Endodermal cell (in vitro differentiated cells): ENCODE results near the gene HLF. TPM values are rescaled to one million over a fixed set of nuclear protein-coding genes. Genes with fewer than 3 reads are reported as not detected.
A peak's percentile ranks its signal among the peaks of the same experiment; 100 is the strongest.

Source experiments
- DNase-seq: peaks from one replicate; pipeline ENCODE4 v3.0.0-alpha.2; 2017
- H3K27ac ChIP-seq: 2 replicates; pipeline ENCODE4 v1.5.1; 2013; ENCODE audit warnings: mild to moderate bottlenecking, low read depth, low read length, moderate library complexity
- H3K27me3 ChIP-seq: 2 replicates; pipeline ENCODE4 v1.6.1; 2013; ENCODE audit warnings: mild to moderate bottlenecking, low read length, moderate library complexity; ENCODE audit not compliant: insufficient read depth, control insufficient read depth, poor library complexity, severe bottlenecking
- H3K36me3 ChIP-seq: 2 replicates; pipeline ENCODE4 v1.7.0; 2013; ENCODE audit warnings: mild to moderate bottlenecking, low read length, moderate library complexity; ENCODE audit not compliant: control insufficient read depth, insufficient read depth
- H3K4me1 ChIP-seq: one replicate; pipeline ENCODE4 v1.7.0; 2013; ENCODE audit warnings: low read length; ENCODE audit not compliant: control insufficient read depth, insufficient read depth
- H3K4me3 ChIP-seq: 2 replicates; pipeline ENCODE4 v1.5.1; 2013; ENCODE audit warnings: mild to moderate bottlenecking, low read length, moderate library complexity
- H3K9ac ChIP-seq: 2 replicates; pipeline ENCODE4 v1.6.1; 2013; ENCODE audit warnings: mild to moderate bottlenecking, low read length, moderate library complexity; ENCODE audit not compliant: poor library complexity, severe bottlenecking; ENCODE audit errors: extremely low read depth
- H3K9me3 ChIP-seq: 2 replicates; pipeline ENCODE4 v1.6.1; 2013; ENCODE audit warnings: mild to moderate bottlenecking, low read length, moderate library complexity; ENCODE audit not compliant: control insufficient read depth
- H3K27ac Mint-ChIP-seq: 2 replicates; pipeline ENCODE4 v1.8.0; 2020; ENCODE audit warnings: mixed read lengths
- H3K27me3 Mint-ChIP-seq: 2 replicates; pipeline ENCODE4 v1.8.0; 2021; ENCODE audit warnings: mild to moderate bottlenecking, mixed read lengths; ENCODE audit not compliant: insufficient read depth
- H3K36me3 Mint-ChIP-seq: 2 replicates; pipeline ENCODE4 v1.8.0; 2020; ENCODE audit warnings: low read depth, mixed read lengths
- H3K4me1 Mint-ChIP-seq: 2 replicates; pipeline ENCODE4 v1.8.0; 2020; ENCODE audit warnings: mixed read lengths
- H3K4me3 Mint-ChIP-seq: 2 replicates; pipeline ENCODE4 v1.8.0; 2020; ENCODE audit warnings: mild to moderate bottlenecking, moderate library complexity, mixed read lengths
- H3K9me3 Mint-ChIP-seq: 2 replicates; pipeline ENCODE4 v1.8.0; 2020; ENCODE audit warnings: mild to moderate bottlenecking, mixed read lengths
- WGBS, 2 experiments: methylation state at CpG; one replicate each; pipeline versions ENCODE4 v1.1.5 to v1.1.7; 2013; ENCODE audit warnings: missing lambda C conversion rate in 2 of 2, mixed read lengths in 1 of 2; ENCODE audit not compliant: insufficient coverage in 1 of 2, insufficient read length in 1 of 2; 5-methylcytosine and 5-hydroxymethylcytosine counted together
- total RNA-seq, 2 donors: library from RNA; stranded (reverse); fragmentation: NEBNext Ultra II Directional in 1 of 2; extraction: Animal tissue kit (Norgen Biotek cat#: 25700) in 1 of 2; gene quantifications; 2 replicates in 1 of 2; 3 replicates in 1 of 2; pipeline ENCODE4 v1.2.1, GENCODE V29; 2021
- TF ChIP-seq, protein P1 (sequence below): fragments of 200-600 bp; sonication (generic); conservative IDR thresholded peaks from 2 replicates; pipeline ENCODE4 v1.5.0; 2021; ENCODE audit warnings: antibody characterized with exemption, mild to moderate bottlenecking

HLF gene
- total RNA-seq, 2 donors from 2014 or later, result not detected

GRCh38 chr17:55266051-55266957, 1.5 kb downstream of the HLF start:
- Histone ChIP-seq H3K27me3 (peaks cover 91% of the 10 kb centered on the region), H3K4me1 (no peaks in the 10 kb centered on the region), H3K9ac (no peak overlapping the region), H3K4me3 (no peak overlapping the region), H3K27ac (no peak overlapping the region), H3K36me3 (no peaks in the 10 kb centered on the region), H3K9me3 (peaks cover 3% of the 10 kb centered on the region)
- H3K9me3 Mint-ChIP-seq, result peaks cover 4% of the 10 kb centered on the region
- peak overlapping the region; percentile 45 for H3K4me3 Mint-ChIP-seq
- 25 to 30% methylated on average over 9 to 25 of the region's 25 CpGs for WGBS, 2 experiments
- H3K4me1 Mint-ChIP-seq, result peaks cover 10% of the 10 kb centered on the region
- TF ChIP-seq, protein P1, sequence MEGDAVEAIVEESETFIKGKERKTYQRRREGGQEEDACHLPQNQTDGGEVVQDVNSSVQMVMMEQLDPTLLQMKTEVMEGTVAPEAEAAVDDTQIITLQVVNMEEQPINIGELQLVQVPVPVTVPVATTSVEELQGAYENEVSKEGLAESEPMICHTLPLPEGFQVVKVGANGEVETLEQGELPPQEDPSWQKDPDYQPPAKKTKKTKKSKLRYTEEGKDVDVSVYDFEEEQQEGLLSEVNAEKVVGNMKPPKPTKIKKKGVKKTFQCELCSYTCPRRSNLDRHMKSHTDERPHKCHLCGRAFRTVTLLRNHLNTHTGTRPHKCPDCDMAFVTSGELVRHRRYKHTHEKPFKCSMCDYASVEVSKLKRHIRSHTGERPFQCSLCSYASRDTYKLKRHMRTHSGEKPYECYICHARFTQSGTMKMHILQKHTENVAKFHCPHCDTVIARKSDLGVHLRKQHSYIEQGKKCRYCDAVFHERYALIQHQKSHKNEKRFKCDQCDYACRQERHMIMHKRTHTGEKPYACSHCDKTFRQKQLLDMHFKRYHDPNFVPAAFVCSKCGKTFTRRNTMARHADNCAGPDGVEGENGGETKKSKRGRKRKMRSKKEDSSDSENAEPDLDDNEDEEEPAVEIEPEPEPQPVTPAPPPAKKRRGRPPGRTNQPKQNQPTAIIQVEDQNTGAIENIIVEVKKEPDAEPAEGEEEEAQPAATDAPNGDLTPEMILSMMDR, result no peak
- no peak overlapping the region for H3K27ac Mint-ChIP-seq
- peak; percentile 77 for DNase-seq
- no peaks in the 10 kb centered on the region for H3K36me3 Mint-ChIP-seq
- H3K27me3 Mint-ChIP-seq, result peaks cover 92% of the 10 kb centered on the region

DNA sequence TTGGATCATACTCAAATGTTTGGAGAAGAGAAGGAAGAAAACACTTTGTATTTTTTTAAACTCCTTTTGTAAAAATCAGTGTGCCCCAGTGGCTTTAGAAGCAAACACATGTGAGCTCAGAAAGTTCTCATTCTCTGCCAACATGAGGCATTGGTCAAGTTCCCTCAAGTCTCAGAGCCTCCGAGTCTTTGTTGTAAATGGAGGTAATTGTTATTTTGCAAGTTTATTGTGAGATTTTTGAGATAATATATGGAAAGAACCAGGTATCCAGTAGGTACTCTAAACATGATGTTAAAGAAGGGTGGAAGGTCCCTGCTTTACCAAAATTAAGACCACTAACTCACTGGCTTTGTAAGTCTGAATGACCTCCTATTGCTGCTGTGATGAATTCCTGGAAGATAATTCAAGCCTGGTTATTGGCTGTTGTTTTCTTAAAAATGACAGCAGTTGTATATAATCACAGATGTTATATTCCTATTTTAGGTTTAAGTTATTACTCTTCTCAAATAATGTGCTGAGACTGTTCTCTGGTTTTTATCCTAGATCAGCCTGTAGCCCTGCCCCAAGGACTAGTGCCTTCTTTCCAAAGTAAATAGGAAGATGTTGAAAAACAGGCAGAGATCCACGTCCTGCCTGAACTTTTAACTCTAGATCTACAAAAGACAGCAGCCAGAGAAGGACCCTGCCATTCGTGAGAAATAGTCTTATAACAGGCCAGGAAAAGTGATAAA, 2.4 kb downstream of the HLF start:
- no peaks in the 10 kb centered on the region for H3K9me3 Mint-ChIP-seq
- TF ChIP-seq, protein P1, result no peak
- no peak overlapping the region for H3K27ac Mint-ChIP-seq
- H3K4me1 ChIP-seq, result no peaks in the 10 kb centered on the region
- WGBS, 2 experiments, result 83 to 100% methylated on average over 1 to 3 of the region's 3 CpGs
- no peaks in the 10 kb centered on the region for H3K36me3 Mint-ChIP-seq
- H3K9me3 ChIP-seq, result no peaks in the 10 kb centered on the region
- peaks cover 83% of the 10 kb centered on the region for H3K27me3 ChIP-seq
- H3K9ac ChIP-seq, result no peak overlapping the region
- H3K27me3 Mint-ChIP-seq, result peaks cover 88% of the 10 kb centered on the region
- no peak overlapping the region for H3K4me3 Mint-ChIP-seq
- H3K36me3 ChIP-seq, result no peaks in the 10 kb centered on the region
- H3K4me1 Mint-ChIP-seq, result peaks cover 10% of the 10 kb centered on the region
- no peak for DNase-seq
- no peak overlapping the region for H3K4me3 ChIP-seq
- no peak overlapping the region for H3K27ac ChIP-seq

GRCh38 chr17:55267777-55268648, 3.3 kb downstream of the HLF start:
- TF ChIP-seq, protein P1, result no peak
- no peak for DNase-seq
- no peaks in the 10 kb centered on the region for H3K36me3 Mint-ChIP-seq
- no peaks in the 10 kb centered on the region for H3K9me3 Mint-ChIP-seq
- Histone ChIP-seq H3K27me3 (peaks cover 74% of the 10 kb centered on the region), H3K9ac (no peak overlapping the region), H3K4me3 (no peak overlapping the region), H3K4me1 (no peaks in the 10 kb centered on the region), H3K9me3 (no peaks in the 10 kb centered on the region), H3K27ac (no peak overlapping the region), H3K36me3 (no peaks in the 10 kb centered on the region)
- H3K4me1 Mint-ChIP-seq, result peaks cover 10% of the 10 kb centered on the region
- H3K27me3 Mint-ChIP-seq, result peaks cover 83% of the 10 kb centered on the region
- 87 to 90% methylated on average over 3 to 9 of the region's 11 CpGs for WGBS, 2 experiments
- no peak overlapping the region for H3K27ac Mint-ChIP-seq
- H3K4me3 Mint-ChIP-seq, result no peak overlapping the region
